HCT116 (cell line): ENCODE results near the gene DLG2. TPM values are rescaled to one million over a fixed set of nuclear protein-coding genes. Genes with fewer than 3 reads are reported as not detected.

Experiments used
- ATAC-seq: fragments of 200-7000 bp; cut with Tn5 transposase; 2 replicates; pipeline ENCODE4 v1.9.1; 2020; ENCODE audit warnings: mild to moderate bottlenecking, moderate library complexity
- BruUV-seq: library from RNA; stranded (reverse); fragments of 400-500 nt; replicated peaks from 2 replicates; lab custom pipeline; 2021; lab: Mats Ljungman, UMichigan
- CTCF ChIA-PET: fragments of 300-600 bp; sonication (Branson Sonifier 250); formaldehyde crosslinking; loops from one replicate; lab custom pipeline; 2021; ENCODE audit warnings: antibody characterized with exemption; lab: Charles Lee
- POLR2A ChIA-PET: fragments of 300-600, 350-600 bp; sonication (Branson Sonifier 250); formaldehyde crosslinking; loops from one replicate; lab custom pipeline; 2021; ENCODE audit warnings: antibody characterized with exemption; lab: Charles Lee
- RAD21 ChIA-PET, 2 experiments: fragments of 300-600 bp; sonication (Branson Sonifier 250); formaldehyde crosslinking; loops; one replicate each; lab custom pipeline; 2023; ENCODE audit warnings: low total read pairs in 2 of 2; ENCODE audit not compliant: uncharacterized antibody in 2 of 2, unreplicated experiment in 2 of 2, low non-redundant PET in 1 of 2; lab: Charles Lee
- DNase-seq: peaks from one replicate; pipeline ENCODE4 v3.0.0-alpha.2; 2010; ENCODE audit warnings: low read depth, low spot score
- H2AFZ ChIP-seq: fragments of 200-600 bp; shearing (Covaris generic), sonication (generic); 2 replicates; pipeline ENCODE4 v1.6.1; 2017; ENCODE audit warnings: low read depth, mixed run types, mixed read lengths, antibody characterized with exemption, low read length; ENCODE audit not compliant: poor library complexity, severe bottlenecking
- H3K27ac ChIP-seq: 2 replicates; pipeline ENCODE4 v1.5.1; 2012; ENCODE audit warnings: low read depth, low read length
- H3K27me3 ChIP-seq: fragments of 200-600 bp; sonication (generic); 2 replicates; pipeline ENCODE4 v1.6.1; 2016; ENCODE audit warnings: mixed run types, low read length, mixed read lengths; ENCODE audit not compliant: insufficient read depth
- H3K36me3 ChIP-seq, 2 experiments: fragments of 200-500 bp in 1 of 2; fragments of 200-600 bp in 1 of 2; sonication (Bioruptor generic) in 1 of 2; sonication (generic) in 1 of 2; 2 replicates each; pipeline versions ENCODE4 v1.5.1 to v1.6.1; 2014 to 2016; ENCODE audit warnings: low read length in 2 of 2, inconsistent platforms in 1 of 2, mixed read lengths in 1 of 2, mixed run types in 1 of 2; ENCODE audit not compliant: insufficient read depth in 2 of 2, control insufficient read depth in 1 of 2
- H3K4me1 ChIP-seq, 2 experiments: fragments of 200-600 bp in 1 of 2; sonication (generic) in 1 of 2; 2 replicates each; pipeline versions ENCODE4 v1.5.1 to v1.6.1; 2012 to 2017; ENCODE audit warnings: low read length in 2 of 2, inconsistent platforms in 1 of 2, mild to moderate bottlenecking in 1 of 2, mixed read lengths in 1 of 2, mixed run types in 1 of 2, moderate library complexity in 1 of 2; ENCODE audit not compliant: insufficient read depth in 2 of 2, control insufficient read depth in 1 of 2
- H3K4me2 ChIP-seq: fragments of 200-600 bp; sonication (generic); 2 replicates; pipeline ENCODE4 v1.6.1; 2017; ENCODE audit warnings: mixed run types, low read length, mixed read lengths
- H3K4me3 ChIP-seq, 2 experiments: fragments of 200-600 bp in 1 of 2; sonication (generic) in 1 of 2; replicated peaks in 1 of 2; 2 replicates each; pipeline ENCODE4 v1.5.1; 2011 to 2016; ENCODE audit warnings: low read length in 2 of 2, control low read depth in 1 of 2, low read depth in 1 of 2, mild to moderate bottlenecking in 1 of 2, mixed read lengths in 1 of 2, mixed run types in 1 of 2
- H3K79me2 ChIP-seq: fragments of 200-600 bp; sonication (generic); 2 replicates; pipeline ENCODE4 v1.6.1; 2017; ENCODE audit warnings: mild to moderate bottlenecking, mixed run types, low read length, moderate library complexity, mixed read lengths; ENCODE audit not compliant: insufficient read depth
- H3K9ac ChIP-seq: fragments of 200-600 bp; sonication (generic); 2 replicates; pipeline ENCODE4 v1.6.1; 2016; ENCODE audit warnings: low read length, mixed read lengths
- H3K9me2 ChIP-seq: fragments of 200-600 bp; sonication (generic), shearing (Covaris generic); 2 replicates; pipeline ENCODE4 v1.6.1; 2017; ENCODE audit warnings: mixed run types, mild to moderate bottlenecking, moderate library complexity; ENCODE audit not compliant: insufficient read depth
- H3K9me3 ChIP-seq, 2 experiments: fragments of 200-500 bp in 1 of 2; fragments of 200-600 bp in 1 of 2; sonication (Bioruptor generic) in 1 of 2; sonication (generic) in 1 of 2; 2 replicates each; pipeline ENCODE4 v1.6.1; 2014 to 2017; ENCODE audit warnings: low read length in 2 of 2, mixed read lengths in 2 of 2, inconsistent platforms in 1 of 2, low read depth in 1 of 2, mild to moderate bottlenecking in 1 of 2, mixed run types in 1 of 2, moderate library complexity in 1 of 2; ENCODE audit not compliant: control insufficient read depth in 1 of 2, insufficient read depth in 1 of 2
- H4K20me1 ChIP-seq: fragments of 200-600 bp; sonication (generic), shearing (Covaris generic); 2 replicates; pipeline ENCODE4 v1.6.1; 2017; ENCODE audit warnings: mixed run types, mild to moderate bottlenecking, moderate library complexity; ENCODE audit not compliant: insufficient read depth
- CBX3 ChIP-seq: IDR thresholded peaks from 2 replicates; pipeline ENCODE4 v1.6.1; 2012; ENCODE audit warnings: low read depth
- CEBPB ChIP-seq: IDR thresholded peaks from 2 replicates; pipeline ENCODE4 v1.6.1; 2012; ENCODE audit warnings: low read depth
- ELF1 ChIP-seq: IDR thresholded peaks from 2 replicates; pipeline ENCODE4 v1.6.1; 2012; ENCODE audit warnings: low read depth, borderline replicate concordance
- EZH2 ChIP-seq: fragments of 200-600 bp; sonication (generic); IDR thresholded peaks from 2 replicates; pipeline ENCODE4 v1.6.1; 2017; ENCODE audit warnings: antibody characterized with exemption, mixed run types
- EZH2phosphoT487 ChIP-seq: fragments of 200-600 bp; IDR thresholded peaks from 2 replicates; pipeline ENCODE4 v1.6.1; 2018; ENCODE audit warnings: antibody characterized with exemption, borderline replicate concordance
- JUND ChIP-seq: IDR thresholded peaks from 2 replicates; pipeline ENCODE4 v1.6.1; 2012
- POLR2A ChIP-seq: IDR thresholded peaks from 2 replicates; pipeline ENCODE4 v1.7.0; 2011; ENCODE audit warnings: borderline replicate concordance; ENCODE audit not compliant: insufficient read depth, insufficient read length; ENCODE audit errors: extremely low read depth
- RAD21 ChIP-seq: IDR thresholded peaks from 2 replicates; pipeline ENCODE4 v1.6.1; 2012; ENCODE audit warnings: low read depth, mild to moderate bottlenecking
- REST ChIP-seq: IDR thresholded peaks from 2 replicates; pipeline ENCODE4 v1.6.1; 2012; ENCODE audit warnings: low read depth
- SIN3A ChIP-seq: IDR thresholded peaks from 2 replicates; pipeline ENCODE4 v1.6.1; 2012; ENCODE audit warnings: low read depth
- ZFX ChIP-seq: fragments of 450-650 bp; IDR thresholded peaks from 2 replicates; pipeline ENCODE4 v1.6.1; 2017
- ZNF274 ChIP-seq: fragments of 200-500 bp; sonication (Bioruptor generic); IDR thresholded peaks from 2 replicates; pipeline ENCODE4 v1.6.1; 2014; ENCODE audit warnings: mild to moderate bottlenecking, low read depth, low read length, inconsistent platforms
- intact Hi-C: fragments of 100-400 bp; cut with micrococcal nuclease; formaldehyde crosslinking; loops from 2 replicates; pipeline ENCODE4 v1.10.0; 2022
- total RNA-seq: library from RNA; stranded (reverse); gene quantifications from one replicate; pipeline ENCODE4 v1.2.1, GENCODE V29; 2021; ENCODE audit not compliant: unreplicated experiment
- TF ChIP-seq, protein P1 (sequence below): IDR thresholded peaks from 2 replicates; pipeline ENCODE4 v1.6.1; 2011; ENCODE audit warnings: mild to moderate bottlenecking, low read length, moderate library complexity; ENCODE audit not compliant: insufficient replicate concordance; ENCODE audit errors: extremely low read depth

DLG2 gene
- total RNA-seq, 1 experiment from 2014 or later: 2.4 TPM

- Histone ChIP-seq H3K9me3 (no peaks in the 10 kb centered on the region), H3K36me3 (no peaks in the 10 kb centered on the region), H3K27ac (no peak overlapping the region), H3K4me2 (no peak overlapping the region), H3K4me3 (no peak overlapping the region), H3K9me2 (no peaks in the 10 kb centered on the region), H3K4me1 (no peaks in the 10 kb centered on the region), H3K9ac (no peak overlapping the region), H2AFZ (no peak overlapping the region), H4K20me1 (no peaks in the 10 kb centered on the region), H3K27me3 (no peaks in the 10 kb centered on the region), H3K79me2 (no peaks in the 10 kb centered on the region)
- CTCF ChIA-PET: no interaction called here
- no TSS peak for BruUV-seq
- ATAC-seq (no peak), DNase-seq (no peak)
- intact Hi-C loops: no loop called here
- RAD21 ChIA-PET: no interaction called here
- POLR2A ChIA-PET: no interaction called here
- TF ChIP-seq, protein P1, sequence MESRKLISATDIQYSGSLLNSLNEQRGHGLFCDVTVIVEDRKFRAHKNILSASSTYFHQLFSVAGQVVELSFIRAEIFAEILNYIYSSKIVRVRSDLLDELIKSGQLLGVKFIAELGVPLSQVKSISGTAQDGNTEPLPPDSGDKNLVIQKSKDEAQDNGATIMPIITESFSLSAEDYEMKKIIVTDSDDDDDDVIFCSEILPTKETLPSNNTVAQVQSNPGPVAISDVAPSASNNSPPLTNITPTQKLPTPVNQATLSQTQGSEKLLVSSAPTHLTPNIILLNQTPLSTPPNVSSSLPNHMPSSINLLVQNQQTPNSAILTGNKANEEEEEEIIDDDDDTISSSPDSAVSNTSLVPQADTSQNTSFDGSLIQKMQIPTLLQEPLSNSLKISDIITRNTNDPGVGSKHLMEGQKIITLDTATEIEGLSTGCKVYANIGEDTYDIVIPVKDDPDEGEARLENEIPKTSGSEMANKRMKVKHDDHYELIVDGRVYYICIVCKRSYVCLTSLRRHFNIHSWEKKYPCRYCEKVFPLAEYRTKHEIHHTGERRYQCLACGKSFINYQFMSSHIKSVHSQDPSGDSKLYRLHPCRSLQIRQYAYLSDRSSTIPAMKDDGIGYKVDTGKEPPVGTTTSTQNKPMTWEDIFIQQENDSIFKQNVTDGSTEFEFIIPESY: no peak
- TF ChIP-seq CEBPB (no peak), EZH2phosphoT487 (no peak), POLR2A (no peak), ELF1 (no peak), JUND (no peak), SIN3A (no peak), CBX3 (no peak), ZNF274 (no peak), RAD21 (no peak), ZFX (no peak), EZH2 (no peak), REST (no peak)
These were observed 836.2 kb downstream of the DLG2 start for GRCh38 chr11:84790849-84791427.
